Measurements from ENCODE around the gene KRTAP10-4.
"Not testable (repeated sequence)": the region's sequence is repeated elsewhere in the genome, so short reads cannot be mapped to it uniquely, and the experiment has no call there.

The KRTAP10-4 gene

GRCh38 chr21:44575307-44576024 is 1.9 kb downstream of the KRTAP10-4 start:
- FAIRE-seq = no peak
- DNase-seq (ENCODE audit: insufficient read length, low spot score) = no peak
- no peak for TF ChIP-seq SPI1 (IDR thresholded peaks at IDR 0.05; ENCODE audit: low read depth, low read length)
- no peak for TF ChIP-seq TAF1 (IDR thresholded peaks at IDR 0.05; ENCODE audit: low read depth, low read length)
- no peak for TF ChIP-seq POLR2AphosphoS5 (IDR thresholded peaks at IDR 0.05; ENCODE audit: low read depth, low read length)
- no peak for TF ChIP-seq POU2F2 (IDR thresholded peaks at IDR 0.05; ENCODE audit: low read depth, low read length)
- no peak for TF ChIP-seq PAX5 (IDR thresholded peaks at IDR 0.05; ENCODE audit: insufficient read depth, low read length, severe bottlenecking)
- TF ChIP-seq POLR2A (IDR thresholded peaks at IDR 0.05; ENCODE audit: low read depth, low read length) = no peak

DNA sequence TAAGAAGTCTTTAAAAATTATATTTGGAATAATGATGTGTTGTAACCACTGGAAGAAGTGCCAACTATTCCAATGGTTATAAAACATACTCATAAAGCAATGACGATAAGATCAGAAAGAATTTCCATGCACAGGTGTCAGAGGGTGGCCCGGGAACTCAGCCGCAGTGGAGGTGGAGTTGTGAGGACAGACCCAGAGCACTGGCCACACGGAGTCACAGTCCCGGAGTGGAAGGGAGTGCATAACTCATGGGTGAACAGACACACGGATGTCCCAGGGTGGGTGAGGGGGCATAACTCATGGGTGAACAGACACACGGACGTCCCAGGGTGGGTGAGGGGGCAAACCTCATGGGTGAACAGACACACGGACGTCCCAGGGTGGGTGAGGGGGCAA is 2.5 kb downstream of the KRTAP10-4 start:
- FAIRE-seq (no peak), DNase-seq (ENCODE audit: insufficient read length, low spot score) (no peak)
- TF ChIP-seq POU2F2 (IDR thresholded peaks at IDR 0.05; ENCODE audit: low read depth, low read length) = no peak
- TF ChIP-seq POLR2A (IDR thresholded peaks at IDR 0.05; ENCODE audit: low read depth, low read length) = no peak
- no peak for TF ChIP-seq SPI1 (IDR thresholded peaks at IDR 0.05; ENCODE audit: low read depth, low read length)
- no peak for TF ChIP-seq PAX5 (IDR thresholded peaks at IDR 0.05; ENCODE audit: insufficient read depth, low read length, severe bottlenecking)
- TF ChIP-seq TAF1 (IDR thresholded peaks at IDR 0.05; ENCODE audit: low read depth, low read length) = no peak
- no peak for TF ChIP-seq POLR2AphosphoS5 (IDR thresholded peaks at IDR 0.05; ENCODE audit: low read depth, low read length)

- FAIRE-seq = no peak
- DNase-seq (ENCODE audit: insufficient read length, low spot score) = no peak
- no peak for TF ChIP-seq POU2F2 (IDR thresholded peaks at IDR 0.05; ENCODE audit: low read depth, low read length)
- TF ChIP-seq POLR2AphosphoS5 (IDR thresholded peaks at IDR 0.05; ENCODE audit: low read depth, low read length) = no peak
- TF ChIP-seq TAF1 (IDR thresholded peaks at IDR 0.05; ENCODE audit: low read depth, low read length) = no peak
- no peak for TF ChIP-seq SPI1 (IDR thresholded peaks at IDR 0.05; ENCODE audit: low read depth, low read length)
- no peak for TF ChIP-seq POLR2A (IDR thresholded peaks at IDR 0.05; ENCODE audit: low read depth, low read length)
- TF ChIP-seq PAX5 (IDR thresholded peaks at IDR 0.05; ENCODE audit: insufficient read depth, low read length, severe bottlenecking) = no peak
Observed at GRCh38 chr21:44578371-44579055, 5.0 kb downstream of the KRTAP10-4 start.

- TF ChIP-seq POU2F2 (IDR thresholded peaks at IDR 0.05; ENCODE audit: low read depth, low read length) (no peak), SPI1 (IDR thresholded peaks at IDR 0.05; ENCODE audit: low read depth, low read length) (no peak), POLR2A (IDR thresholded peaks at IDR 0.05; ENCODE audit: low read depth, low read length) (no peak)
- DNase-seq (ENCODE audit: insufficient read length, low spot score) = no peak
- no peak for FAIRE-seq
Observed at GRCh38 chr21:44579056-44579832, 5.7 kb downstream of the KRTAP10-4 start.

DNA sequence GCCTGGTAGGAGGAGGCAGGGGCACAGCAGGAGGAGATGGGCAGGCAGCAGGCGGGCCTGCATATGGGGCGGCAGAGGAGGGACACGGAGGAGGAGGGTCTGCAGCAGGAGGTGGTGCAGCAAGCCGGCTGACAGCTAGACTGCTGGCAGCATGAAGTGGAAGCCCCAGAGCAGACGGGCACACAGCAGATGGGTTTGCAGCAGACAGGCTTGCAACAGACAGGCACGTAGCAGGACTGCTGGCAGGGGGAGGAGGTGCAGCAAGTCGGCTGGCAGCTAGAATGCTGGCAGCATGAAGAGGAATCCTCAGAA is 6.3 kb downstream of the KRTAP10-4 start:
- FAIRE-seq (no peak), DNase-seq (ENCODE audit: insufficient read length, low spot score) (no peak)
- TF ChIP-seq POU2F2 (IDR thresholded peaks at IDR 0.05; ENCODE audit: low read depth, low read length) = no peak
- TF ChIP-seq POLR2A (IDR thresholded peaks at IDR 0.05; ENCODE audit: low read depth, low read length) = no peak
- TF ChIP-seq POLR2AphosphoS5 (IDR thresholded peaks at IDR 0.05; ENCODE audit: low read depth, low read length) = no peak
- no peak for TF ChIP-seq TAF1 (IDR thresholded peaks at IDR 0.05; ENCODE audit: low read depth, low read length)
- TF ChIP-seq PAX5 (IDR thresholded peaks at IDR 0.05; ENCODE audit: insufficient read depth, low read length, severe bottlenecking) = no peak
- no peak for TF ChIP-seq SPI1 (IDR thresholded peaks at IDR 0.05; ENCODE audit: low read depth, low read length)

DNA sequence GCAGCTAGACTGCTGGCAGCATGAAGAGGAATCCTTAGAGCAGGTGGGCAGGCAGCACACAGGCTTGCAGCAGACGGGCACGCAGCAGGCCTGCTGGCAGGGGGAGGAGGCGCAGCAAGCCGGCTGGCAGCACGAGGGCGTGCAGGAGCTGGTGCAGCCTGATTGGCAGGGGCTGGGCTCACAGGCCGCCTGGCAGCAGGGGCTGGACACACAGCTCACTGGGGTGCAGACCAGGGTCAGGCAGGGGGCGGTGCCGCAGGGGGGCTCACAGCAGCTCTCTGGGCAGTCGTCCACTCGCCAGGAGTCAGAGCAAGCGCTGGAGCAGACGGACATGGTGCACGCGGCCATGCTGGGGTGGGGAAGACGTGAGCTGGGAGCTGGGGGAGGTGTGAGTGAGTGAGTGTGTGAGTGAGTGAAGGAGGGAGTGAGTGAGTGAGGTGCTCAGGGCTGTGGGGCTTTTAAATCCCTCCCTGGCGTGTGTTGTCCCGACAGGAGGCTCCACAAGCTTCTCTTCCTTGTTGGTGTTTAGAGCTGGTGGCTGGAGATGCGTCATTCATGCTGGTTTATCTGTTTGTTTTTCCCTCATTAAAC is 6.8 kb downstream of the KRTAP10-4 start, which contains the start of gene KRTAP10-5:
KRTAP10-5 (minus strand) TSS at position 374 of the 591 bp plus-strand sequence; CDS start at position 348, 26 bp downstream.
- not testable (repeated sequence) for FAIRE-seq; DNase-seq (ENCODE audit: insufficient read length, low spot score)

- FAIRE-seq = no peak
Observed at GRCh38 chr21:44581158-44581557, 7.6 kb downstream of the KRTAP10-4 start.

DNA sequence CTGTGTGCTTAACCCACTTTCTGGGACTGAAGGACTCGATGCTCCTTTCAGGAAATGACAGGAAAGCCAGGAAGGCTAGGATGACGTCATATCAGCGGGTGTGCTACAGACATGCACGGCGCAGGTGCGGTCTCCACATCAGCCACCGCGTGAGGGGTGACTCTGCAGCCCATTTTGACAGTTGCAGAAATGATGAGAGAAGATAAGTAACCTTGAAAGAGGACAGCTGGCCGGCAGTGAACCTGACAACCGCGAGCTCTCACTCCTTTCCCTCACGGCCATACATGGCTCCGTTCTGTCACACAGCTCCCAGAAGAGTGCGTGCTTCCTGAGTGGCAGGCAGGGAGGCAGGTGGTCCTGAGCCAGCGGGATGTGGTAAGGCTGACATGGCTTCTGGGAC is 8.5 kb downstream of the KRTAP10-4 start:
- TF ChIP-seq POLR2AphosphoS5 (IDR thresholded peaks at IDR 0.05; ENCODE audit: low read depth, low read length) = no peak
- TF ChIP-seq POU2F2 (IDR thresholded peaks at IDR 0.05; ENCODE audit: low read depth, low read length) = no peak
- DNase-seq (ENCODE audit: insufficient read length, low spot score) (no peak), FAIRE-seq (no peak)

More at GRCh38 chr21:44581158-44581557, 7.6 kb downstream of the KRTAP10-4 start:
- no peak for DNase-seq (ENCODE audit: insufficient read length, low spot score)
- TF ChIP-seq POU2F2 (IDR thresholded peaks at IDR 0.05; ENCODE audit: low read depth, low read length) (no peak), POLR2AphosphoS5 (IDR thresholded peaks at IDR 0.05; ENCODE audit: low read depth, low read length) (no peak), PAX5 (IDR thresholded peaks at IDR 0.05; ENCODE audit: insufficient read depth, low read length, severe bottlenecking) (no peak), SPI1 (IDR thresholded peaks at IDR 0.05; ENCODE audit: low read depth, low read length) (no peak), POLR2A (IDR thresholded peaks at IDR 0.05; ENCODE audit: low read depth, low read length) (no peak), TAF1 (IDR thresholded peaks at IDR 0.05; ENCODE audit: low read depth, low read length) (no peak)

GRCh38 chr21:44583089-44583799 is 9.7 kb downstream of the KRTAP10-4 start:
- no peak for DNase-seq (ENCODE audit: insufficient read length, low spot score)
- no peak for FAIRE-seq
- TF ChIP-seq POLR2AphosphoS5 (IDR thresholded peaks at IDR 0.05; ENCODE audit: low read depth, low read length) (no peak), POU2F2 (IDR thresholded peaks at IDR 0.05; ENCODE audit: low read depth, low read length) (no peak), POLR2A (IDR thresholded peaks at IDR 0.05; ENCODE audit: low read depth, low read length) (no peak), PAX5 (IDR thresholded peaks at IDR 0.05; ENCODE audit: insufficient read depth, low read length, severe bottlenecking) (no peak), SPI1 (IDR thresholded peaks at IDR 0.05; ENCODE audit: low read depth, low read length) (no peak), TAF1 (IDR thresholded peaks at IDR 0.05; ENCODE audit: low read depth, low read length) (no peak)

All from GM12891 (cell line).